Urothelium cell line (cell line): Measurements from ENCODE around the gene ARHGAP15.
A peak's percentile ranks its signal among the peaks of the same experiment; 100 is the strongest.

ENCODE experiments used
- DNase-seq: peaks from one replicate; pipeline ENCODE4 v3.0.0; 2011; ENCODE audit warnings: low spot score, mixed read lengths
- FAIRE-seq: peaks from 2 replicates; lab custom pipeline; 2011; peaks lifted over from hg19 to GRCh38; lab: Jason Lieb, UNC

Gene ARHGAP15

GRCh38 chr2:143142598-143142997 is 13.4 kb downstream of the ARHGAP15 start:
- FAIRE-seq (no peak), DNase-seq (no peak)

DNA sequence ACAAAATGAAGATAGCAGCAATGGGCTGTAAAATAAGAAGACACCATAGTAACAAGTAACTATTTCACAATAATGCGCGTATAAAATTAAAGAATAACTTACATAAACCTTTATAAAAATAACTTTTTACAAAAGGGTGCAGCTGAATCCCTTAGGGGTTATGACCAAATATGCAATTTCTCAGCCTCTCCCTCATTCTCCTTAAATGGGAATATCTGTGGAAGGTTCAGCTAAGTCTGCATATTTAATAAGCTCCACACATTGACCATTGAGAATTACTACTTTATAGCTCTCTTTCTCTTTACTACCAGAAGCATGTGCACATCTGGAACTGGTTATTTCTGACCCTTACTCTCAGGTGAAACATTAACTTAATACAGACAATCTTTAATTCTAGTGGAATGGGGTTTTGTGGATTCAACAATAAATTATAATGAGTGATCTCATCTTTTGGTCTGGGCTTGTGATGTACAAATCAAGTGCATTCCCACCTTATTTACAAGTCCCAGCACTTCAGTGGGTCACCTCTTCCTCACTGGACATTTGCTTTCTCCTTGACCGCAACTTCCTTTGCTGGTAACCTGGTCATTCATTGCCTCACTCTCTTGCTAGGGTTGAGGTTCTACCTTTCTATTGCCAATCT is 15.7 kb downstream of the ARHGAP15 start:
- DNase-seq (no peak), FAIRE-seq (no peak)

GRCh38 chr2:143146366-143146765 is 17.1 kb downstream of the ARHGAP15 start:
- FAIRE-seq (no peak), DNase-seq (no peak)

DNA sequence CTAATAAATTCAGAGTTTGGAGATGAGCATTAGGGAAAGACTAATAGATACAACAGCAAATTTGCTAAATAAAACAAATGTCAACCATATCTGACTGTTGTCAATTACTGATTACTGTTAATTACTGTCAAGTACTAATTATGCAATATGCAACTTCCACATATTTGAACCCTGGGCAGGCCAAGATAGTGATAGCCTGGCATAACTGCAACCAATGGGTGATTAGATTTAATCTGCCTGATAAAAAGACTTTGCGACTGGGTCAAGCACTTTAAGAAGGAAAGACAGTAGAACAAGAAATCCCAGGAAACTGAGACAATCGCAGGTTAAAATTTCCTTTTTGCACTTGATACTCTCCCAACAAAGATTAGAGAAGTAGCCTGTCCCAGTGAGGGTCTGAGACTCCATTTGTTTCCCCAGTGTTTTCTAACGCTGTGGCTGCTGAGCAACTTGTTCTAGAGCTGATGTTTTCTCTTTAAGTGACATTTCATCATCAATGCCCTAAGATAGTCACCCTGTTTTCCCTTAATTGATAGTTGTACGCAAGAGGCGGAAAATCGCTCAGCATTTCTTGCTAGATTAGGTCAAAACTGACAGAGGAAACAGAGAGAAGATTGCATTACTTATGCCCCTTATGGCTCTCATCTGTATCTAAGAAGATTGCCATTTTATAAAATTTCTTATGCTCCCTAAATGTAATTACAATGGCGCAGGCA is 17.8 kb downstream of the ARHGAP15 start:
- DNase-seq (no peak), FAIRE-seq (no peak)

DNA sequence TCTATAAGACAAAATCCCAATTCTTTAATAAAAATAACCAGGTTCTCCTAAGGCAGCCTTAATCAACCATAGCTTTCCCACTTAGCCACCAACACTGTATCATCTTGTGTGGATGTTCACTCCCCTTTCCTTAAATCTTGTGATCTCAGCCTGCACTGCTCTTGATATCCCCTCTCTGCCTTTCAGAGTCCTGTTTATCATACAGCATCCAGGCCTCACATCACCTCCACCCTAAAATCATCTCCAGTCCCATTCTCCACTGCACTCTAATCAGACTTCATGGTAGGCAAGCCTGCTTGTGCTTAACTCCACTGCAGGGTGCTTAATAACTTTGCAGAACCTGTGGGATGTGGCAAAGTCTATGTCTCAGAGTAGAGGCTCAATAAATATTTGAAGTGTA is 18.8 kb downstream of the ARHGAP15 start:
- no peak for FAIRE-seq
- DNase-seq, result no peak

DNA sequence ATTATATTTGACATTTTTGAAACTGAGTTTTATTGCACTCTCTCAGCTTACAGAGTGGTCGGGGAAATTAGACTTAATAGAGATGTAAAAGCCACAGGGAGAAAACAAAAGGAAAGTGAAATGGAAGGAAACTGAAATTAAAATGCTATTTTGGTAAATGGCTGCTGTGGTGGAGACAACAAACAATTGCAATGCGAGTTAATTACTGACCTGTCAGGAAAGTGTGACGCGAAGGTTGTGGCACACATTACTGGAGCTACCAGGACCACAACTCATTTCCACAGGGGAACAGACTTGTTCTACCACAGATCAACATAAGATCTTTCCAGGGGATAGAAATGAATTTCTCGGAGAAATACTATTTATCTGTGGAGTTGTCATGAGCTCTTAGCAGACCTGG is 19.5 kb downstream of the ARHGAP15 start:
- no peak for FAIRE-seq
- DNase-seq, result no peak

DNA sequence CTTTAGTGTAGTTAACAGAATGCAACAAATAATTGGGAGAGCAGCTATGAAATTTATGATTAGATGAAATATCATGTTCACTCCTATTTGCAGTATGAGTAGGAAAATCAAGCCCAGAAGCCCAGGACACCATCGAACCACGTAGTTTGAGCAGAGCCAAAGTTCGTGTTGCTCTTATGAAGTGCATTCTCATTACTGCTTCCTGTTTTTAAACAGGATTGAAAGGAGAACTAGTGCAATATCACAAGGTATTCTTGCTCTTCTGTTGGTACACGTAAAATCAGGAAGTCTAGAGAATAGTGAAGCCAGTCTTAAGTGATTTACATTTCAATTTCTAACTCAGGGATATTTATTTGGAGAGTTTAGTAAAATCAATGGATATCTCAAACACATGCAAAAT is 21.1 kb downstream of the ARHGAP15 start:
- DNase-seq, result no peak
- FAIRE-seq, result no peak

DNA sequence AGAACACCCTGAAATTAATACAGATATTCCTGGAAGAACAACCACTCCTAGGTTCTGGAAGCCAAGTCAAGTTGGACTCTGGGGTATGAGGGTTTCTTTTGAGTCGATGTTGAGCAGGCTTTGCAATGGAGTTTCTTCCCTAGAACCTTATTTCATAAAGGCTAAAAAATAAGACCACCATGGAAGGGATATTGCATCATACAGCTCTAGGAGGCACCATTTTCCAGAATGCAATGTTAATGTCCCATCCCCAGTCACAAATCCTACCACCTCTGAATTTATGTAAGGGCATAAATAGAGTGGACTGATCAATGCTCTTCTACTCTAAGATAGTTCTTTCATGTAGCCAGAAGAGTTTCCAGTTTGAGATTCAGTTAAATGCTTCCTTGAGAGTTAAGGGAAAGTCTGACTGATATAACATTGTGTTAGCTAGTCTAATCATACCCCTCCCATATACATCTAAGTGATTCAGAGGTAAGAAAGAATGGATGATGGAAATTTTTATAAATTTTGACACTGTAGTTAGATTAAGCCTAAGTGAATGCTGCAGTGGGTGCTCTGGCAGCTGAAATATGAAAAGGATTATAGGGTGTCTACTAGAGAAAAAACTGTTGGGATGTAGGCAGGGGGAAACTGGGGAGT is 22.0 kb downstream of the ARHGAP15 start:
- no peak for FAIRE-seq
- no peak for DNase-seq

- FAIRE-seq (no peak), DNase-seq (no peak)
These were observed 23.0 kb downstream of the ARHGAP15 start for GRCh38 chr2:143152219-143152618.

DNA sequence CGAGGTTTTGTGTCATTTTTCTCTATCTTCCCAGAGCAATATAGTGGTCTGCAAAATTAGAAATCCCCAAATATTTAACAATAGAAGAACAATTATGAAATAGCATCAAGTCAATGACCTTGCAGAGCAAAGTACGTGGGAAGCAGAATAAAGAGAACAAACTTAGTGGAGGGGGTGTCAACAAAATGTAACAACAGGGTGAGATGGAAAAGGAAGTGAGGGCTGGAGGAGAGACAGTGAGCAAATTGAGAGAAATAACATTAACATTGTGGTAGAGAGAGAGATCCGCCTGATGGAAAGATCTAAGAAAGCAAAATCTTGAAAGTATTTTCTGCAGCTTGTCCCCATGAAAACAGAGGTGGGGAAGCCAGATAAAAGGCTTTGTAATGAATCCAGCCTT is 23.4 kb downstream of the ARHGAP15 start:
- DNase-seq (no peak), FAIRE-seq (no peak)

DNA sequence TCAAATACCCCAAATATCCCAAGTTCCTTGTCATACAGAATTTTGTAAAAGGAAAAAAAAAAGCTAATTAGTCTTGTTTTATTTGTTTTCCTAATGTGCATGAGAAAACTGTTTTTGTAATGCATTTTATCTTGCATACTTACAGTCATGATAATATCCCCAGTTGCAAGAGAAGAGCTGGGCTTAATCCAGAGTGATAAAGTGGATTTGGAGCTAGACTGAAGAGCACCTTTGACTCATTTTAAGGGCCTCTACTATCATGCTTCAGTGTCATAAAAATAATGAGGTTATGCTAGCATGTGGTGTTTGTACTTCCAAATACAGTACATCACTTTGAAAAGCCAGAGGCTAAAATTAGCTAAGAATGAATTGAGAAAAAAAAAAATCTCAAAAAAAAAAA is 26.4 kb downstream of the ARHGAP15 start:
- FAIRE-seq (no peak), DNase-seq (no peak)

- FAIRE-seq, result no peak
These were observed 27.8 kb downstream of the ARHGAP15 start for GRCh38 chr2:143157001-143157400.

DNA sequence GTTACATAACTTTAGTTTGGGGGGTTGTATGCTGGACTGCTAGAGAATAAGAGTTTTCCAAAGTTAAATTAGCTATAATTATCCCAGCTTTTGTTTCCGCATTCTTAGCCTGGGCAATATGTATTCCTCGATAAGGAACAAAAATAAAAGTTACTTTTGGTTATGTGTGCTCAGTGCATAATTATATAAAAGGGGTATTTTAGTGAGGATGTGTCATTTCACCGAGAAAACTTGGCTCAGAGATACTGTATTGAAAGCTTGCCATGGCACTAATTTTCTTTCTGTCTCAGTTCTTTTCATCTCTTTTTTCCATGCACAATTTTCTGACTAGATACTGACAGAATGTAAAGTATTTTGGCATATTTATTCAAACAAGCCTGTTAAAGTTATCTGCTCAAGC is 28.2 kb downstream of the ARHGAP15 start:
- DNase-seq (no peak), FAIRE-seq (no peak)

More at GRCh38 chr2:143157001-143157400, 27.8 kb downstream of the ARHGAP15 start:
- no peak for DNase-seq

- no peak for DNase-seq
- FAIRE-seq, result no peak
These were observed 28.9 kb downstream of the ARHGAP15 start for GRCh38 chr2:143158098-143158497.

DNA sequence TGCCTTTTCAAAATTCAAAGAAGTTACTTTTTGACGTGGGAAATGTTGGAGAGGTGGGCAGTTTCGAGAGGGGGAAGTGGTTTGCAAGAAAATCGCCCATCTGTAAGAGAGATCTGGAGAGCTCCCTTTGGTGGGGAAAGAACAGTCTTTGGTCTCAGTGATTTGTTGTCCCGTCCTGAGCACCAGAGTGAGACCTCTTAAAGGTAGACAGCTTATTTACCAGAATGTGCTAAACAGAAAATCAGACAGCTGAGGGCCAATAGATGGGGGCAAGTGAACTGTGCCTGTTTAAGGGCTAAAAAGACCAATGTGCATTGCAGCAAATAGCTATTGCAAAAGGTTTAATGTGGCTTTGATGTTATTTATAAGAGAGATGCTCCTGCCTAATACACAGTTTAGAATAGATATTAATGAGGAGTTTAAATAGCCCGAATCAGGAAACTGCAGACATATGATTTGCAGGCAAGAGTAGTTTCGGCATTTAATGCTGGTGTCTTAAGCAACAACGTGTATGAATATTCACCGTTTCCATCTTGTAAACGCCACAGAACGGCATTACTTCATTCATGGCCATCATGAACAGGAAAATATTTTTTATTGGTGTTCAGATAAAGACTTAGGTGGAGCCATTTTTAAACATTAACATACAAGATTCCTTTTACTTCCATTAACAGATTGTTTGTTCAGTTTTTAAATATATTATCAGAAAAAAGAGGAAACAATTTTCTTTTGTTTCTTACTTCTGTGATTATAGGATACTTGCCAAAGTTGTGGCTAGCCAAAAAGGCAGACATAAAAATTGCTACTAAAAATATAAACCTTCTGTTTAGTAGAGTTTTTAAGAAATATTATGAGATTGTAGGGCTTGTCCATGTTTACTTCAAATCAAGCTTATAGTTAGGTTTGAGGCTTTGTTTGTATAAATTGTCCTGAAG is 29.6 kb downstream of the ARHGAP15 start:
- FAIRE-seq, result no peak
- DNase-seq, result no peak

- FAIRE-seq (no peak), DNase-seq (no peak)
These were observed 30.2 kb downstream of the ARHGAP15 start for GRCh38 chr2:143159486-143159840.

GRCh38 chr2:143160732-143161707 is 31.8 kb downstream of the ARHGAP15 start:
- FAIRE-seq (no peak), DNase-seq (no peak)

DNA sequence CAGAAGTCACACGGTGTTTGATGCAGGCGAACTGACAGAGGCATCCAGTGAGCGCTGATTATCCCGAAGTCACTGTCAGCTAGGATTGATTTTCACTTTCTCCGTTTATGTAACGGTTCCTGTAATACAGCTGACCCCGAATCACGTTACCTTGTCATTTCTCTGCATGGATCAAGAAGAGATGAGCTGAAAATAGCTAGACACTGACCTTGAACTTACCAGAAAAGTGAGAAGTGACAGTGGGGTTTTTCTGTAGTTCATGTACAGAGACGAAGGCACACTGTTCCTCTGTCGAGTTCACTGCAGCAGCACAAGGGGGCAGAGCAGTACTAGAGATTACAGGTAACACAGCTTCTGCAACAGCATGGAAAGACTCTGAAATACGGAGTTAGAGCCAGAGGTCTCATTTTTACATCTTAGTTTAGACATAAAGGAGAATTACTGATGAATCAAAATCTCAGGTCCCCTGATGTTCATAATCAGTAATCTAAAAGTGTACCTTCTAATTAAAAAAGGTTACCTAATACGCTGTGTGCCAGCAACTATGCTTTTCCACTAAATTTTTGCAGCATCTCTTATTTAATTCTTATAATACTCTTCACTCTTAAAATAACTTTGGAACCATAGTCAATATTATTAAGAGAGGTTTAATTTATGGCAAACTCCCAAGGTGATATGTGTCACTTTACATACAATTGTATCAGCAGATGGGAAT is 33.1 kb downstream of the ARHGAP15 start:
- peak; percentile 46 for DNase-seq
- FAIRE-seq, result no peak

DNA sequence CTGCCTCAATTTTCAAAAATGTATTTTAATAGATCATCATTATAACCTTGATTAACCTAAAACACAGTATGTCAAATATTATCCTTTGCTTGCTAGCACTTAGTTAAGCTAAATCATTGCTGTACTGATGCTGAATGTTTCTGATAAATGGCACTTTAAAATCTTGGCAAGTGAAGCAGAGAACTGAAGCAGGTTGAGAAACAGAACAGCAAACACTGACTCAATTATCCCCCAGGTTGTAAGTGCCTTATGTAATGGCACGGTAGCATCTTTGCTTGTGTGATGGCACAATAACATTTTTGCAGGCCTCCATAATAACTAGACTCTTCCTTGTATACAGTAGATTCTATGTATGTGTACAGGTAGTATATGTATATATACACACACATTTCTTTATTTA is 33.8 kb downstream of the ARHGAP15 start:
- FAIRE-seq, result no peak

More for the DNA sequence above, 33.8 kb downstream of the ARHGAP15 start:
- no peak for DNase-seq
